HG02588 (cell line): ENCODE data around the gene HOXB5.

Experiments used
- ATAC-seq: cut with Tn5 transposase; IDR thresholded peaks from one replicate; pipeline ENCODE4 v1.9.1; 2021; ENCODE audit warnings: mild to moderate bottlenecking, moderate library complexity; ENCODE audit not compliant: unreplicated experiment

HOXB5 gene

DNA sequence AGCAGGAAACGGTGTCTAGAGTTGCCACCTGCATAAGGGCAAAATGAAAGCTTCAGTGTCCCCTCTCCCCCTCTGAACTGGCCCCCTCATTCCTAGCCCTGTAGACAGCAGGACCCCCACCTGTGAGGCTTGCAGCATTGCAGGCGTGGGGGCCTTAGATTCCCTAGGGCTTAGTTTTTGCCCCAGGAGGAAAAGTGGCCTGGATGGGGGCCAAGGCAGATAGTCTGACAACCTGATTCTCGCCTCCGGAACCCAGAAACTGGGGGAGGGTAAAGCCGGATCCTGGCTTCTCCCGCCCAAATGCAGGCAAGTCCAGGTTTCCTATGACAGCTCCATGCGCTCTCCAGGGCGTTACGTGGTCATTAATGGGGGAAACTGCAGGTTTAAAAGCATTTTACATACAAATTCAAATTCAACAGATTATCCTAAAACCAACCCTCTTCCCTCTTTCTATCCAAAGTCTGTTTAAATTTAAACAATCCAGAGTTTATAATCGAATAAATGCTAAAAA is 11.9 kb upstream of the HOXB5 start:
- ATAC-seq: no peak

DNA sequence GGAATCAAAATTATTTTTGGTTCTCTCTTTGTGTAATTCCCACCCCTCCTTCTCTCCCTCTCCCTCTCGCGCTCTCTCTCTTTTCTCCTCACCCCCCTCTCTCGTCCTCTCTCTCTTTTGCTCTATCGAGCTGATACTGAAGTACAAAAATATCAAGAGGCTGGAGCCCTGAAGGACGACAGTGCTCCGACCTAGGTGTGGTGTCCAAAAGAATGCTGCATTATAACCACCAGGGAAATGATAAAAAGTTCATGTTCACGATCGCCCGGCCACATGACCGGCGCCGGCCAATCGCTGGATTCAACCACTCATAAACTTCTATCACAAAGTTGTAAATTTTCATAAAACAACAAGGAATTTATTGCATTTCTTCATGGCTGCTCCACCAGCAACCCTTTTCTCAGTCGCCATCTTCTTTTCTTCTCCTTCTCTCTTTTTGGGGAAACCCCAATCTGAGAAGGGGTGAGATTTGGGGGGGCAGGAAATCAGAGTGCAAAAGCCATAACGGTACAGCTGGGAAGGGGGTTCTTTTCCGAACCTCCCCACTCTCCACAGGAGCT is 11.3 kb upstream of the HOXB5 start, which contains the start of gene HOXB6:
Gene HOXB6 (minus strand): TSS at position 217 of the 560 bp plus-strand sequence. CDS start 6,836 bp downstream, outside the sequence.
- ATAC-seq: no peak

DNA sequence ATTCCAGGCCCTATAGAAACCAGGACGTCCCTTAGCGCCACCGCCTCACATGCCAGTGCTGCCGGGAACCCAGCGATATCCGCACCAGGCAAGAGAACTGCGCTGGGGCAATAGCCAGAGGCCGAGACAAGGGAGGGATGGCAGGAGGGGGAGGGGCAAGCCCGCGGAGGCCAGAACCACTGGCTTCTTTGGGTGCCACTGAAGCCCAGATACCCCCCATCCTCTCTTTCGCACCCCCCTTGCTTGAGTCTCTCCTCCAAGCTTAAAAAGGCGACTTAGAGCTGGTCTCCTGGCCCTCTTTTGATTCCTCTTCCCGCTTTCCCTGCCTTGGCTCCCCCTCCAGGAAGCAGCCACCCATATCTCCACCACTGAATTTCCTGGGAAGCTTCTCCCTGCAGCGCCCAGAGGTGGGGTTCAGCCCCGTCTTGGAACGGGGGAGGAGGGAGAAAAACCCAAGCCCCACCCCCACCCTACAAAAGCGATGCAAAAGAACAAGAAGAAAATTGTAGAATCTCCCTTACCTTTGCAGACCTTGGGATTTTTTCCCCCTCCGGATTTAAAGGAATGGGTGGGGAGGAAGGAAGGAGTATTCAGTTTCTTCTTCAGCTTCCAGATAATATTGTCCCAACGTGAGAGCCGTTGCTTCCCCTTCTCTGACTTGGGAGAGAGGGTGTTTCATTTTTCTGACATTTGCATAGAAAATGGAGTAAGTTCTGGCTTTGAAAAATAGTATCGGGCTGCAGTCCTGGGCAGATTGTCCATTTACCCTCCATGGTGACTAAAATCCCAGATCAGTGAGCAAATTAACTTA is 10.6 kb upstream of the HOXB5 start:
- no peak for ATAC-seq

GRCh38 chr17:48601539-48602425 is 8.2 kb upstream of the HOXB5 start:
- peak; percentile 10 for ATAC-seq

DNA sequence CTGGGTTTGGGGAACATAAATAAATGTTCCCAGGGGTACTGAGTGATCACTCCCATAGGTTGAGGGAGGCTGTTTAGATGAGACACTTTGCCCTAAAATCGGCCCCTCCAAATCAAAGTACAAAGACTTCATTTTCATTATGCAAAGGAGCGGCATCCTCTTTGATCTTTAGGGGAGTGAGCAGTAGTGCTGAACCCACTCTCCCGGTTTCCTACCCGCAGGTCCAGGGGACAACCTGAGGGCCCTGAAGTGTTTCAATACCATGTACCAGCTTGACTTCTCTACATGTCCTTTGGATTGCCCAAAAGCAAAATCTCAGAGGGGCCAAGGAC is 7.6 kb upstream of the HOXB5 start:
- no peak for ATAC-seq

GRCh38 chr17:48600244-48601098 is 6.9 kb upstream of the HOXB5 start:
- no peak for ATAC-seq

DNA sequence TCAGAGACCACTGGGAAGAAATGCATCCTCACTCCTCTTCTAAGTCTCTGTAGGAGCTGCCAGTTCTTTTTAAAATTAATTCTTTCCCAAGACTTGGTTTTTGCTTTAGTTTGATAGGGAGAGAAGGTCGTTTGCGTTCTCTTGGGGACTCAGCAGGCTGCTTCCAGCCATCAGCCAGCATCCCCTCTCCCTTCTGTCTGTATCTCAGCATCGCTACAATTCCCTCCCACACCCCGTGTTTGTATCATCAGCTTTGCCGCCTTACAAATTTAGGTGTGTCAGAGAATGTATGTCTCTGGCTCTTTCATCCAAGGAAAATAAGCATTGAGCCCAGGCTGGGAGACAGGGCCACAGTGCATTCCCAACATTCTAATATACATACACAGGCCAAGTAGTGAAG is 5.8 kb upstream of the HOXB5 start:
- no peak for ATAC-seq

DNA sequence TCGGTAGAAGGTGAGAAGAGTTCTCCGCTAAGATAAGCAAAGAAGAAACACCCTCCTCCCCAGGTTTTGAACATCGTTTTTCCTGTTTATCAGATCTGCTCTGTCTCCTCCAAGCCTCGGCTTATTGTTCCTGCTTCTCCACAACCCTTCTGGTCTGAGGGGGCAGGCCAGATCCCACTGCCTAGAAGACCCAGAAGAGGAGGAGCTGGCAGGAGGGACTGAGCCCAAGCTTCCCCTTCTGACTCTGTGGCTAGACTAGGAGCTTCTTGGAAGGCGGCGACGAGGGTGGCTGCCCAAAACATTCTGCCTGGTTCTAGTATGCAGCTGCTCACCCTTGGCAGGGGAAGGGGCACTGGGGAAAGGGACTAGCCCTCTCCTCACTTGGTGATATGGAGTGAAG is 5.2 kb upstream of the HOXB5 start:
- ATAC-seq: no peak

DNA sequence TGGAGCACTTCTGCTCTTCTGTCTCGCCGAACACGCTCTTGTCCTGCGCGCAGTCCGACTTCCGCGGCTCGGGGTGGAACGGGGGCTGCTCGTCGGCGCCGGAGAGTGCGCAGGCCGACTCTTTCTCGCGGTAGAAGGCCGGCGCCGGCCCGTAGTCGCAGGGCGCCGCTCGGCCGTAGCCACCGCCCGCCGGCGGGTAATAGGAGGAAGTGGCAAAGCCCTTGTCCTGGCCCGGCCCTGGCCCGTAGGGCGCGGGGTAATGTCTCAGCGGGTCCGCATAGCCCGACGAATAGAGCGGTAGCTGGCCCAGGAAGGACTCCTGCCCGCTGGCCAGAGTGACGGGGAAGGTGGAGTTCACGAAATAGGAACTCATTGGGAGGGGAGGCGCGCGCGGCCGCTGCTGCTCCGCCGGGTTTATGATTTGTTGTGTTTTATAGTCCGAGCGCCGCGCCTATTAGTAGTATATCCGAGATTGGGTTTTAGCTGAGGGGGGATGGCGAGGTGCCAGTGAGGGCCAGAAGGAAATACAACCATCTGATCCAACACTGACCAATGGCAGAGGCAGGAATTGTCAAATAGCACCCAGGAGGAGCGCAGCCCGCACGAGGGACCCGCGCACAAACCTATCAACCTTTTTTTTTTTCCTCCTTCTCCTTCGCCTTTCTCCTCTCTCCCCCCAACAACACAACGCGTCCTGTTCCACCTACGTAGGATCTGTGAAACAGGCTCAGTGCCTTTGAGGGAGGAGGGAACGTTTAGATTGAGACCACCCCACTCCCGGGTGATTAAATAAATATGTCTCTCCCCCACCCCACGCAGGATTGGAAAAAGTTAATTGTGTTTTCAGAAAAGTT is 4.4 kb upstream of the HOXB5 start:
- ATAC-seq: no peak

DNA sequence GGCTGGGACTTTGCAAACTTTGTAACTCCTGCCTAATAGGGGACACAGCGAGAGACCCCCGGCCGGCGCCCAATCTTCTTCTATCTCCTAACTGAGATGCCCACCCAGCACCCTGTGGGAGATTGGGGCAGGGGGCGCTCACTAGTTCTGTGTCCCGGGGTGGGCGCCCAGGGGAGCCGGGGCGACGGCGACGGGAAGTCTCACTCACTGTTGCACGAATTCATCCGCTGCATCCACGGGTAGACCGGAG is 3.9 kb upstream of the HOXB5 start:
- ATAC-seq: no peak

- no peak for ATAC-seq
These were observed 3.4 kb upstream of the HOXB5 start for GRCh38 chr17:48596735-48597527.

GRCh38 chr17:48596000-48596734 is 2.6 kb upstream of the HOXB5 start:
- ATAC-seq: no peak

DNA sequence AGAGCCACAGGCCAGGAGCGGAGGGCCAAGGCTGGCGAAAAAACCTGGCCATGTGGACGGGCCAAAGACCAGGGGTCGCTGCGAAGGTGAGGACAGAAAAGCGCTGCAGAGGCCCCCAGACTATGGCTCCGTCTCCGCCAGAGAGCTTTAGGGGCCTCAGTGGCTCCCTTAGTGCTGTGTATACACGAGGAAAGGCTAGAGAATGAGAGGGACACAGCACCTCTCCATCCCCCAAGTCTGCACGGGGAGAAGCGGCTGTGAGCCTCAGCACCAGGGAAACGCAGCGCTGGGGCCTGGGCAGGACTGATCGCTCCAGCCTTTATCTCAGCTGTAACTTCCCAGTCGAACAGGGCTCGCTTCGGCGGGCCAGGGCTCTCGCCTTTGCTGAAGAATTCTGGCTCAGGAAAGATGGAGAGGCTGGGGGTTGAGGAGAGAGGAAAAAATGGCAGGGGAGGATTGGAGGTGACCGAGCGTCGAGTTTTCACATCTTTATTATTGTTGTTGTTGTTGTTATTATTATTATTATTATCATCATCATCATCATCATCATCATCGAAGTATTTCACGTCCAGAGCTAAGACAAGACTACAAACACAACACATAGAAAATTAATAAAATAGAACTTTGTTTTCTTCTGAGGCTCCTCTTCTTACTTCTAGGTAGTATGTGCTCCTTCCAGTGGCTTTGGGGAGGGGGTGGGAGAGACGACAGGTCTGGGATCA is 1.9 kb upstream of the HOXB5 start:
- ATAC-seq: no peak

DNA sequence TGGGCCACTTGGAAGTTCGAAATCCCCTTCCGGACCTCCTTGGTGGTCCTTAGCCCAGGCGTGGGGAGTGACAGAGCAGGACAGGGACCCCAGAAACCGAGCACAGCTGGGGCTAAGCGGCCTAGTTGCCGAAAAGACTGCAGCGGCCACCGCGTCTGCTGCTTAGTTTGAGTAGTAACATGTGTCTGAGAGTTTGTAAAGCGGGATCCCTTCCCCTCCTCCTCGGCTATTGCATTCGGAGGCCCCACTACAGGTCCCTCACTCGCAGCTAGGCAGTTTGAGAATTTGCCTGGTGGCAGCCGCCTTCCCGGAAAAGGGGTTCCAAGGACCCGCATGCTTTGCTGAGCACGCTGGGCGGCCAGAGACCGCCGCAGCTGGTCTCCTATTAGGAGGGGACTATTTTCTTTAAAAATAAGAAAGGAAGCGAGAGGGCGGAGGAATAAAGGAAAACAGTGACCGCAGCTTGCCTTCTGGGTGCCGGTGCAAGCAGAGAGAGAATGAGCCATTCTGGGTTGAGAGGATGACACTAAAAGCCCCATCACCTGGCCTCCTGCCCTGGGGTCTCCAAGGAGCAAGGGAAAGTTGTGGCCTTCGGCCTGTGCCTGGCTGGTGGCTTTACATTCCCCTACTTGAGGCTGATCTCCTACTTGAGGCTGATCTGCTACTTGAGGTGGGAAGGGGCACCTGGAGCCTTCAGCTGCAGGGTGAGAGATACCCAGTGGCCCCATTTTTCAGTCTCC is 1.1 kb upstream of the HOXB5 start:
- ATAC-seq: no peak

GRCh38 chr17:48593840-48594537 is 410 bp upstream of the HOXB5 start:
- ATAC-seq: no peak

DNA sequence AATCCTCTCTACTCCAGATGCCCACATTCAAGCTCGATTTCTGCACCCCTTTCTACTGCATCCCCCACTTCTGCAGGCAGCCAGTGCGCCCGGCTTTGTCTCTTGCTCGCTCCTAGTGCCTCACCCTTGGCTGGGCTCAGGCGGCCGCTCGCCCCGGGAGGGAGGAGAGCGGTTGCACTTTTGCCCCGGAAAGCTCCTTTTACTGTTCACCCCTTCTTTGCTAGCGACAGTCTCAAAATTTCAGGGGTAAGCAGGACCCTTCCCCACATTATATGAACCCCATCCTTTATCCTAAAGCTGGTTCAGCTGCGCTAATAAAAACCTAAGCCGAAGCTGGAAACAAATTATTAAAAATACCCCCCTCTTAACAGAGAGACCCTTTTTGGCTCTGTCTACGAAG is 1.0 kb downstream of the HOXB5 start:
- ATAC-seq: no peak
